Body of pancreas (tissue), 4 donors: ENCODE measurements around the gene STYK1.

ENCODE experiments used
- CTCF ChIP-seq, 7 experiments: fragments of 450-650 bp in 4 of 7; fragments of 200-600 bp in 3 of 7; sonication (generic) in 3 of 7; IDR thresholded peaks; one replicate each; pipeline ENCODE4 v1.5.1; 2016 to 2019; ENCODE audit warnings: antibody characterized with exemption in 7 of 7
- POLR2A ChIP-seq, 3 donors: fragments of 450-650 bp; IDR thresholded peaks; one replicate each; pipeline ENCODE4 v1.6.1; 2016; ENCODE audit warnings: antibody characterized with exemption in 3 of 3, mild to moderate bottlenecking in 2 of 3

- TF ChIP-seq CTCF (IDR thresholded peaks at IDR 0.05) (no peak), POLR2A (IDR thresholded peaks at IDR 0.05) (no peak)
These were observed 78.0 kb downstream of the STYK1 start for GRCh38 chr12:10595881-10596280.
